ENCODE data around the gene NR1I2. TPM values are rescaled to one million over a fixed set of nuclear protein-coding genes. Genes with fewer than 3 reads are reported as not detected.

NR1I2 gene
- total and polyA plus RNA-seq, 2 donors from 2014 or later, result 0.38 to 0.41 TPM

DNA sequence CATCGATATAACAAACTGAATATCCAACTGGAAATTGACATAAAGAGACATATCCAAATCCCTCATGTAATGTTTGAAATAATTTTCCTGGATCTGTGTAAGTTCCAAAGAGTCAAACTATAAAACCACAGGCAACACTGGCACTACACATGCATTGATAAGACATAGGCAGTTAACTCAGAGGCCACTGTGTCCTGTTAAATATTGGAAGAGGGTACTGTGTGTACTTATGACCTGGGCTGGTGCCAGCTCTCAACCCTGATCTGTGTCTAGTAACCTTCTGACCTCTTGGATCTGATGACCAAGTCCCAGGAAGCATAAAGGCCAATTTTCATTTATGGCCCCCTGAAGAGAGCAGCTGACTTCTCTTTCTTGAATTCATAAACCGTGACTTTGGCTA is 4.5 kb downstream of the NR1I2 start:
- intact Hi-C loops (cut with DNase I), result no loop called here
- Histone ChIP-seq H3K9me3 (ENCODE audit: control insufficient read depth in 2 of 3, insufficient read depth in 1 of 3, low read length in 3 of 3) (no peaks in the 10 kb centered on the region), H3K27me3 (ENCODE audit: control insufficient read depth, insufficient read depth, low read length) (no peaks in the 10 kb centered on the region), H3K9ac (ENCODE audit: low read length in 3 of 3) (no peak overlapping the region), H3K4me1 (ENCODE audit: control insufficient read depth in 2 of 3, insufficient read depth in 2 of 3, low read depth in 1 of 3, low read length in 3 of 3) (no peaks in the 10 kb centered on the region), H3K36me3 (ENCODE audit: control insufficient read depth in 2 of 3, insufficient read depth in 3 of 3, low read length in 3 of 3) (no peaks in the 10 kb centered on the region), H3K27ac (ENCODE audit: low read depth in 2 of 2, low read length in 2 of 2) (no peak overlapping the region), H3K4me3 (ENCODE audit: low read length in 3 of 3) (no peak overlapping the region)
- TF ChIP-seq, protein P1, sequence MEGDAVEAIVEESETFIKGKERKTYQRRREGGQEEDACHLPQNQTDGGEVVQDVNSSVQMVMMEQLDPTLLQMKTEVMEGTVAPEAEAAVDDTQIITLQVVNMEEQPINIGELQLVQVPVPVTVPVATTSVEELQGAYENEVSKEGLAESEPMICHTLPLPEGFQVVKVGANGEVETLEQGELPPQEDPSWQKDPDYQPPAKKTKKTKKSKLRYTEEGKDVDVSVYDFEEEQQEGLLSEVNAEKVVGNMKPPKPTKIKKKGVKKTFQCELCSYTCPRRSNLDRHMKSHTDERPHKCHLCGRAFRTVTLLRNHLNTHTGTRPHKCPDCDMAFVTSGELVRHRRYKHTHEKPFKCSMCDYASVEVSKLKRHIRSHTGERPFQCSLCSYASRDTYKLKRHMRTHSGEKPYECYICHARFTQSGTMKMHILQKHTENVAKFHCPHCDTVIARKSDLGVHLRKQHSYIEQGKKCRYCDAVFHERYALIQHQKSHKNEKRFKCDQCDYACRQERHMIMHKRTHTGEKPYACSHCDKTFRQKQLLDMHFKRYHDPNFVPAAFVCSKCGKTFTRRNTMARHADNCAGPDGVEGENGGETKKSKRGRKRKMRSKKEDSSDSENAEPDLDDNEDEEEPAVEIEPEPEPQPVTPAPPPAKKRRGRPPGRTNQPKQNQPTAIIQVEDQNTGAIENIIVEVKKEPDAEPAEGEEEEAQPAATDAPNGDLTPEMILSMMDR (IDR thresholded peaks at IDR 0.05; ENCODE audit: borderline replicate concordance, extremely low read depth, insufficient read depth), result no peak
- FAIRE-seq (no peak), DNase-seq (no peak)

DNA sequence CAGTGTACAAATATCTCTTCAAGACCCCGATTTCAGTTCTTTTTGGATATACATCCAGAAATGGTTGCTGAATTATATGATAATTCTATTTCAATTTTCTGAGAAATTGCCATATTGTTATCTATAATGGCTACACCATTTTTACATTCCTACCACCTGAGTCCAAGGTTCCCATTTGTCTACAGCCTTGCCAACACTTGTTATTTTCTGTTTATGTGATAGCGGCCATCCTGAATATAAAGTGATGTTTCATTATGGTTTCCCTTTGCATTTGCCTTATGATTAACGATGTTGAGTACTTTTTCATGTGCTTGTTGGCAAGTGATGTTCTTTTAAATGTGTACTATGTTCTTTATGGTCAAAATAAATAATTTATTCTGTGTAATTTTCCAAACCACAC is 8.5 kb downstream of the NR1I2 start:
- FAIRE-seq, result no peak
- Histone ChIP-seq H3K4me1 (ENCODE audit: control insufficient read depth in 2 of 3, insufficient read depth in 2 of 3, low read depth in 1 of 3, low read length in 3 of 3) (no peaks in the 10 kb centered on the region), H3K27me3 (ENCODE audit: control insufficient read depth, insufficient read depth, low read length) (no peaks in the 10 kb centered on the region), H3K9ac (ENCODE audit: low read length in 3 of 3) (no peak overlapping the region), H3K36me3 (ENCODE audit: control insufficient read depth in 2 of 3, insufficient read depth in 3 of 3, low read length in 3 of 3) (no peaks in the 10 kb centered on the region), H3K4me3 (ENCODE audit: low read length in 3 of 3) (no peak overlapping the region), H3K27ac (ENCODE audit: low read depth in 2 of 2, low read length in 2 of 2) (no peak overlapping the region), H3K9me3 (ENCODE audit: control insufficient read depth in 2 of 3, insufficient read depth in 1 of 3, low read length in 3 of 3) (no peaks in the 10 kb centered on the region)
- TF ChIP-seq, protein P1 (IDR thresholded peaks at IDR 0.05; ENCODE audit: borderline replicate concordance, extremely low read depth, insufficient read depth), result no peak
- DNase-seq, result no peak
- intact Hi-C loops (cut with DNase I), result no loop called here

DNA sequence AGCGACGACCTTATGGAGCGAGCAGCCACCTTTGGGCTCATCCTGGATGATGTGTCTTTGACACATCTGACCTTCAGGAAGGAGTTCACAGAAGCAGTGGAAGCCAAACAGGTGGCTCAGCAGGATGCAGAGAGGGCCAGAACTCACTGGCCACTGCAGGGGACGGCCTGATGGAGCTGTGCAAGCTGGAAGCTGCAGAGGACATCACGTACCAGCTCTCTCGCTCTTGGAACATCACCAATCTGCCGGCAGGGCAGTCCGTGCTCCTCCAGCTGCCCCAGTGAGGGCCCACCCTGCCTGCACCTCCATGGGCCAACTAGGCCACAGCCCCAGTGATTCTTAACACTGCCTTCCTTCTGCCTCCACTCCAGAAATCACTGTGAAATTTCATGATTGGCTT is 10.4 kb downstream of the NR1I2 start:
- no peak for FAIRE-seq
- H3K9me3 ChIP-seq (ENCODE audit: control insufficient read depth in 2 of 3, insufficient read depth in 1 of 3, low read length in 3 of 3), result no peaks in the 10 kb centered on the region

More for the DNA sequence above, 10.4 kb downstream of the NR1I2 start:
- Histone ChIP-seq H3K36me3 (ENCODE audit: control insufficient read depth in 2 of 3, insufficient read depth in 3 of 3, low read length in 3 of 3) (no peaks in the 10 kb centered on the region), H3K4me1 (ENCODE audit: control insufficient read depth in 2 of 3, insufficient read depth in 2 of 3, low read depth in 1 of 3, low read length in 3 of 3) (no peaks in the 10 kb centered on the region), H3K4me3 (ENCODE audit: low read length in 3 of 3) (no peak overlapping the region), H3K27me3 (ENCODE audit: control insufficient read depth, insufficient read depth, low read length) (no peaks in the 10 kb centered on the region), H3K27ac (ENCODE audit: low read depth in 2 of 2, low read length in 2 of 2) (no peak overlapping the region), H3K9ac (ENCODE audit: low read length in 3 of 3) (no peak overlapping the region)
- TF ChIP-seq, protein P1 (IDR thresholded peaks at IDR 0.05; ENCODE audit: borderline replicate concordance, extremely low read depth, insufficient read depth), result no peak
- intact Hi-C loops (cut with DNase I), result no loop called here
- DNase-seq, result no peak
